GM18520 (cell line): ENCODE measurements around the gene FBLN2.

Experiments
- ATAC-seq: cut with Tn5 transposase; IDR thresholded peaks from one replicate; pipeline ENCODE4 v1.9.1; 2021; ENCODE audit not compliant: unreplicated experiment

Gene FBLN2

GRCh38 chr3:13676356-13677017 lies 127.6 kb downstream of the FBLN2 start:
- no peak for ATAC-seq

GRCh38 chr3:13677272-13677671 lies 128.3 kb downstream of the FBLN2 start:
- no peak for ATAC-seq

- ATAC-seq, result no peak
These were observed 133.0 kb downstream of the FBLN2 start for GRCh38 chr3:13681931-13682330.

GRCh38 chr3:13682331-13683013 lies 133.5 kb downstream of the FBLN2 start:
- ATAC-seq, result no peak

GRCh38 chr3:13683288-13683687 lies 134.4 kb downstream of the FBLN2 start:
- no peak for ATAC-seq

GRCh38 chr3:13683772-13684171 lies 134.8 kb downstream of the FBLN2 start:
- no peak for ATAC-seq

GRCh38 chr3:13684350-13684749 lies 135.4 kb downstream of the FBLN2 start:
- ATAC-seq, result no peak

GRCh38 chr3:13684854-13685253 lies 135.9 kb downstream of the FBLN2 start:
- ATAC-seq, result no peak

GRCh38 chr3:13685721-13686120 lies 136.8 kb downstream of the FBLN2 start:
- no peak for ATAC-seq

GRCh38 chr3:13686367-13687160 lies 137.6 kb downstream of the FBLN2 start:
- ATAC-seq, result no peak

- ATAC-seq, result no peak
These were observed 138.6 kb downstream of the FBLN2 start for GRCh38 chr3:13687517-13687943.
